ENCODE data around the gene GTF3C2.
A peak's percentile ranks its signal among the peaks of the same experiment; 100 is the strongest.

Gene GTF3C2

GRCh38 chr2:27356382-27357181 is at the start of gene GTF3C2 (continued):
- TF ChIP-seq SCRT1 (tag by site-specific recombination; IDR thresholded peaks at IDR 0.05; ENCODE audit: borderline replicate concordance) (no peak), IKZF3 (tag by site-specific recombination; IDR thresholded peaks at IDR 0.05) (peak; percentile 79; the same call in 1 of the 2 replicates), ZNF561 (tag by site-specific recombination; IDR thresholded peaks at IDR 0.05; ENCODE audit: borderline replicate concordance) (no peak), ZNF529 (tag by site-specific recombination; IDR thresholded peaks at IDR 0.05; ENCODE audit: insufficient replicate concordance) (no peak), ZNF169 (tag by site-specific recombination; IDR thresholded peaks at IDR 0.05) (no peak), TRIM28 (IDR thresholded peaks at IDR 0.05; ENCODE audit: borderline replicate concordance, low read length) (0 out of 2 replicates have a peak, but pooled peaks have one; percentile 43), ZNF214 (tag by site-specific recombination; IDR thresholded peaks at IDR 0.05; ENCODE audit: borderline replicate concordance) (no peak), ZNF830 (tag by site-specific recombination; IDR thresholded peaks at IDR 0.05; ENCODE audit: low read depth) (no peak), ZNF610 (tag by site-specific recombination; IDR thresholded peaks at IDR 0.05; ENCODE audit: borderline replicate concordance) (no peak), MEIS1 (CRISPR knock-in tag; IDR thresholded peaks at IDR 0.05; ENCODE audit: borderline replicate concordance) (no peak), ZNF248 (tag by site-specific recombination; IDR thresholded peaks at IDR 0.05) (no peak), ZFHX2 (tag by site-specific recombination; conservative IDR thresholded peaks at IDR 0.05) (peak; percentile 71), ZNF24 (tag by site-specific recombination; IDR thresholded peaks at IDR 0.05) (peak; percentile 63; the same call in 1 of the 2 replicates), ZSCAN18 (tag by site-specific recombination; IDR thresholded peaks at IDR 0.05) (no peak), ZNF391 (tag by site-specific recombination; IDR thresholded peaks at IDR 0.05; ENCODE audit: borderline replicate concordance, low read depth) (no peak), PATZ1 (tag by site-specific recombination; IDR thresholded peaks at IDR 0.05) (peak; percentile 95), MZF1 (tag by site-specific recombination; IDR thresholded peaks at IDR 0.05; ENCODE audit: borderline replicate concordance) (no peak), EGR2 (tag by site-specific recombination; IDR thresholded peaks at IDR 0.05; ENCODE audit: low read depth) (peak; percentile 67), ZNF580 (tag by site-specific recombination; IDR thresholded peaks at IDR 0.05) (no peak; the same call in 1 of the 2 replicates), ZNF239 (tag by site-specific recombination; IDR thresholded peaks at IDR 0.05) (no peak), ZNF548 (tag by site-specific recombination; IDR thresholded peaks at IDR 0.05) (no peak), ZBTB11 (tag by site-specific recombination; conservative IDR thresholded peaks at IDR 0.05; ENCODE audit: low read depth) (peak; percentile 84), ZNF488 (tag by site-specific recombination; IDR thresholded peaks at IDR 0.05) (no peak), PBX3 (CRISPR knock-in tag; IDR thresholded peaks at IDR 0.05) (peak; percentile 23; the same call in 1 of the 2 replicates), ZNF571 (tag by site-specific recombination; IDR thresholded peaks at IDR 0.05) (no peak), GLIS2 (tag by site-specific recombination; IDR thresholded peaks at IDR 0.05) (peak; percentile 94), HOXD13 (CRISPR knock-in tag; IDR thresholded peaks at IDR 0.05; ENCODE audit: borderline replicate concordance) (0 out of 2 replicates have a peak, but pooled peaks have one; percentile 55), ZNF132 (tag by site-specific recombination; IDR thresholded peaks at IDR 0.05; ENCODE audit: borderline replicate concordance) (no peak)
